Measurements from ENCODE around the gene ANAPC1. TPM values are rescaled to one million over a fixed set of nuclear protein-coding genes. Genes with fewer than 3 reads are reported as not detected.
"Not testable (repeated sequence)": the region's sequence is repeated elsewhere in the genome, so short reads cannot be mapped to it uniquely, and the experiment has no call there.

The ANAPC1 gene
- total and polyA plus RNA-seq, 2 donors (not counting 1 experiment from before 2014, with no cell fraction given), result 16.4 to 69.3 TPM

DNA sequence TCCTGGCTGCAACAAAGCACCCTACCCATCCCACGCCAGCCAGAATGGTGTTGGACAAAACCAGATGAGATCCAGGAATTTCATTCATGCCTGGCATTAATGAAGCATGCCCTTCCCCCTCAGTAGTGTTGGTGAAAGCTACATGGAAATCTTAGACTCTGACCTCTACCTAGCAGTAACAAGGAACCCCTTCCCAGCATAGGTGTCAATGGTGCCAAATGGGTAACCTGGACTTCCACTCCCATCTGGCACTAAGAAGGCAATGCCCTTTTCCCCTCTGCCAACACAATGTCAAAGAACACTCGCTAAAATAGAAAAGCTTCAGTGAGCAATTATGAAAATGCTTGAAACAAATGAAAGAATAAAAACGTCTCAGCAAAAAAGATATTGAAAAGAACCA lies 131.5 kb downstream of the ANAPC1 start:
- intact Hi-C loops (cut with micrococcal nuclease); H3K36me3 ChIP-seq (replicated peaks in 1 of 2; ENCODE audit: control extremely low read depth in 1 of 2, control insufficient read depth in 1 of 2, extremely low read depth in 1 of 2, insufficient read depth in 2 of 2, low read length in 1 of 2); H3K27ac ChIP-seq (ENCODE audit: low read length in 2 of 2); H3K4me1 ChIP-seq (ENCODE audit: control insufficient read depth in 2 of 2, insufficient read depth in 2 of 2, low read length in 2 of 2); H3K27ac Mint-ChIP-seq; CTCF ChIA-PET; H3K27me3 Mint-ChIP-seq; H3K4me2 ChIP-seq (replicated peaks; ENCODE audit: low read depth, low read length, poor library complexity, severe bottlenecking); H2AFZ ChIP-seq (ENCODE audit: insufficient read depth, low read depth, low read length, poor library complexity, severe bottlenecking); H3K9me3 Mint-ChIP-seq (ENCODE audit: insufficient read depth); H3K9me3 ChIP-seq (ENCODE audit: control extremely low read depth in 1 of 3, control insufficient read depth in 2 of 3, insufficient read depth in 1 of 3, low read length in 2 of 3); H3K4me3 ChIP-seq (ENCODE audit: control extremely low read depth in 1 of 5, extremely low read depth in 1 of 5, insufficient read depth in 1 of 5, low read depth in 2 of 5, low read length in 4 of 5); ATAC-seq (ENCODE audit: low read depth); H3K79me2 ChIP-seq (ENCODE audit: control insufficient read depth, insufficient read depth, low read length); POLR2A ChIA-PET; H4K20me1 ChIP-seq (ENCODE audit: control insufficient read depth, insufficient read depth, low read length, poor library complexity, severe bottlenecking); H3K4me1 Mint-ChIP-seq; H3K27me3 ChIP-seq (replicated peaks in 1 of 4; ENCODE audit: control extremely low read depth in 1 of 4, control insufficient read depth in 3 of 4, insufficient read depth in 4 of 4, low read length in 3 of 4); H3K9ac ChIP-seq (ENCODE audit: low read length); H3K4me3 Mint-ChIP-seq; DNase-seq: not testable (repeated sequence)
- no CpG with 5 or more reads among the region's 3 CpGs for WGBS (ENCODE audit: insufficient coverage)

- H3K4me3 ChIP-seq (ENCODE audit: control extremely low read depth in 1 of 5, extremely low read depth in 1 of 5, insufficient read depth in 1 of 5, low read depth in 2 of 5, low read length in 4 of 5); H3K4me3 Mint-ChIP-seq; H3K9ac ChIP-seq (ENCODE audit: low read length); H4K20me1 ChIP-seq (ENCODE audit: control insufficient read depth, insufficient read depth, low read length, poor library complexity, severe bottlenecking); POLR2A ChIA-PET; H3K79me2 ChIP-seq (ENCODE audit: control insufficient read depth, insufficient read depth, low read length); intact Hi-C loops (cut with micrococcal nuclease); H3K27ac Mint-ChIP-seq; H3K27ac ChIP-seq (ENCODE audit: low read length in 2 of 2); H3K4me1 ChIP-seq (ENCODE audit: control insufficient read depth in 2 of 2, insufficient read depth in 2 of 2, low read length in 2 of 2); H3K9me3 ChIP-seq (ENCODE audit: control extremely low read depth in 1 of 3, control insufficient read depth in 2 of 3, insufficient read depth in 1 of 3, low read length in 2 of 3); DNase-seq; CTCF ChIA-PET; H3K4me2 ChIP-seq (replicated peaks; ENCODE audit: low read depth, low read length, poor library complexity, severe bottlenecking); H3K36me3 ChIP-seq (replicated peaks in 1 of 2; ENCODE audit: control extremely low read depth in 1 of 2, control insufficient read depth in 1 of 2, extremely low read depth in 1 of 2, insufficient read depth in 2 of 2, low read length in 1 of 2); ATAC-seq (ENCODE audit: low read depth); H3K9me3 Mint-ChIP-seq (ENCODE audit: insufficient read depth); H3K27me3 Mint-ChIP-seq; H2AFZ ChIP-seq (ENCODE audit: insufficient read depth, low read depth, low read length, poor library complexity, severe bottlenecking); H3K4me1 Mint-ChIP-seq; H3K27me3 ChIP-seq (replicated peaks in 1 of 4; ENCODE audit: control extremely low read depth in 1 of 4, control insufficient read depth in 3 of 4, insufficient read depth in 4 of 4, low read length in 3 of 4): not testable (repeated sequence)
- no CpG with 5 or more reads among the region's 1 CpG for WGBS (ENCODE audit: insufficient coverage)
Measured at GRCh38 chr2:111750641-111751040, 133.4 kb downstream of the ANAPC1 start.

- H3K9me3 ChIP-seq (ENCODE audit: control extremely low read depth in 1 of 3, control insufficient read depth in 2 of 3, insufficient read depth in 1 of 3, low read length in 2 of 3); H3K4me3 Mint-ChIP-seq; intact Hi-C loops (cut with micrococcal nuclease); H3K27me3 Mint-ChIP-seq; H3K27ac ChIP-seq (ENCODE audit: low read length in 2 of 2); H3K27me3 ChIP-seq (replicated peaks in 1 of 4; ENCODE audit: control extremely low read depth in 1 of 4, control insufficient read depth in 3 of 4, insufficient read depth in 4 of 4, low read length in 3 of 4); H3K9ac ChIP-seq (ENCODE audit: low read length); H3K4me1 Mint-ChIP-seq; H3K4me2 ChIP-seq (replicated peaks; ENCODE audit: low read depth, low read length, poor library complexity, severe bottlenecking); CTCF ChIA-PET; ATAC-seq (ENCODE audit: low read depth); H4K20me1 ChIP-seq (ENCODE audit: control insufficient read depth, insufficient read depth, low read length, poor library complexity, severe bottlenecking); H2AFZ ChIP-seq (ENCODE audit: insufficient read depth, low read depth, low read length, poor library complexity, severe bottlenecking); H3K79me2 ChIP-seq (ENCODE audit: control insufficient read depth, insufficient read depth, low read length); DNase-seq; H3K36me3 ChIP-seq (replicated peaks in 1 of 2; ENCODE audit: control extremely low read depth in 1 of 2, control insufficient read depth in 1 of 2, extremely low read depth in 1 of 2, insufficient read depth in 2 of 2, low read length in 1 of 2); H3K4me3 ChIP-seq (ENCODE audit: control extremely low read depth in 1 of 5, extremely low read depth in 1 of 5, insufficient read depth in 1 of 5, low read depth in 2 of 5, low read length in 4 of 5); H3K27ac Mint-ChIP-seq; H3K9me3 Mint-ChIP-seq (ENCODE audit: insufficient read depth); POLR2A ChIA-PET; H3K4me1 ChIP-seq (ENCODE audit: control insufficient read depth in 2 of 2, insufficient read depth in 2 of 2, low read length in 2 of 2): not testable (repeated sequence)
- WGBS (ENCODE audit: insufficient coverage), result 92% methylated on average over 2 of the region's 4 CpGs
Measured at GRCh38 chr2:111748429-111748828, 135.6 kb downstream of the ANAPC1 start.
